HG03196 (cell line): ENCODE data around the gene RCOR1.
A peak's percentile ranks its signal among the peaks of the same experiment; 100 is the strongest.

Experiments used
- ATAC-seq: cut with Tn5 transposase; IDR thresholded peaks from one replicate; pipeline ENCODE4 v1.9.1; 2021; ENCODE audit not compliant: unreplicated experiment

The RCOR1 gene

DNA sequence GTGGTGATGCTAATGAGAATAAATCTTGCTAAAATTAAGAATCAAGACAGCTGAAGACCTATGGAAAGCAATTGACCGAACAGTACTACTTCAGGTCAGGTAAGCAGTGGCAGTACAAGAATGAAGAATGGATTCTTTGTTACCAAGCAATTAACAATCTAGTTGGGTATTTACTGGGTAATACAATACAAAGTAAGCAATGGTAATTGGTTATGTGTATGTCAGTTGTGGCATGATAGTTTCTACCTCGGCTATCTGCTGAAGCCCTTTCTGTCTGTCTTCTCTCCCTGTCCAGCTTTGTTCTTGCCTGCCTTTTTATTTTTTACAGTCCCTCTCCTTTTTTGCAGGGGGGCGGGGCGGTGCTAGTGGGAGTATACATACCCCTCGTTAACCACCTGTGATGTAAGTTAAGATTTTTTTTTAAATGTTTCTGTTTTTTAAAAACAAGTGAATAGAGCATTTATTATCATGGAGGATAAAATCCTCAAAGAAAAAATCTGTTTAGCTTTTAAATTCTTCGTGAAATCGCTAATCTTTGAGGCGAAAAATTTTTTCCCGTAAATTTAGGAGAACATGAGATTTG, 75.9 kb downstream of the RCOR1 start:
- no peak for ATAC-seq

DNA sequence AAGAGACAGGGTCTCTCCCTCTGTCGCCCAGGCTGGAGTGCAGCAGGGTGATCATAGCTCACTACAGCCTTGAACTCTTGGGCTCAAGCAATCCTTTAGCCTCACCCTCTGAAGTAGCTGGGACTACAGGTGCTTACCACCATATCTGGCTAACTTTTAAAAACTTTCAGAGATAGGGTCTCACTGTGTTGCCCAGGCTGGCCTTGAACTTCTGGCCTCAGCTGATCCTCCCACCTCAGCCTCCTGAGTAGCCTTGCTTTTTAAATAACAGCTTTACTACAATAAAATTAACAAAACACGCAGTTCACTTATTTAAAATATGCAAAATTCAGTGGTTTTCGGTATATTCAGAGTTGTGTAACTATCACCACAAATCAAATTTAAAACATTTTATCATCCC, 79.0 kb downstream of the RCOR1 start:
- ATAC-seq = no peak

- ATAC-seq = no peak
Observed at GRCh38 chr14:102672410-102672960, 80.0 kb downstream of the RCOR1 start.

DNA sequence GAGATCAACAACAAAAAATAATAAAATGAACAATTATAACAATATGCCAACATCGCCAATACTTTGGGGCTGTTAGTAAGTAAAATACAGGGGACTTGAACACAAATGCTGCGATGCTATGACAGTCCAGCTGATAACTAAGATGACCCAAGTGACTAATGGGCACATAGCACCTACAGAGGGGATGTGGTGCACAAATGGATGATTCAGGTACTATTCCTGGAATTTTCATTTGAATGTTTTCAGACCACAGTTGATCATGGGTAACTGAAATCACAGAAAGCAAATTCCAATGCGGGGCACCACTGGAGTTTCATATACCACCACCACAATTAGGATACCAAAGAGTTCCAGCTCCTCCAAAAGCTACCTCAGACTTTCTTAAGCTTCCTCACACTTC, 82.9 kb downstream of the RCOR1 start:
- ATAC-seq = no peak

DNA sequence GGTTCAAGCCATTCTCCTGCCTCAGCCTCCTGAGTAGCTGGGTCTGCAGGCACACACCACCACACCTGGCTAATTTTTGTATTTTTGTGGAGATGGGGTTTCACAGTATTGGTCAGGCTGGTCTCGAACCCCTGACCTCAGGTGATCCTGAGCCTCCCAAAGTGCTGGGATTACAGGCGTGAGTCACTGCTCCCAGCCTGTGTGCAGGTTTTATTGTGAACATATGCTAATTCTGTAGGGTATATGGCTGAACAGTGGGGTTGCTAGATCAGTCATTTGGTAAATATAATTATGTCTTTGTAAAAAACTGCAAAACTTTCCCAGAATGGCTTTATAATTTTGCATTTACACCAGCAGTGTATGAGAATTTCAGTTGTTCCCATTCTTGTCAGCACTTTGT, 85.9 kb downstream of the RCOR1 start:
- ATAC-seq = no peak

GRCh38 chr14:102683399-102684297, 91.2 kb downstream of the RCOR1 start:
- ATAC-seq = no peak

- ATAC-seq = no peak
Observed at GRCh38 chr14:102684298-102684663, 91.8 kb downstream of the RCOR1 start.

DNA sequence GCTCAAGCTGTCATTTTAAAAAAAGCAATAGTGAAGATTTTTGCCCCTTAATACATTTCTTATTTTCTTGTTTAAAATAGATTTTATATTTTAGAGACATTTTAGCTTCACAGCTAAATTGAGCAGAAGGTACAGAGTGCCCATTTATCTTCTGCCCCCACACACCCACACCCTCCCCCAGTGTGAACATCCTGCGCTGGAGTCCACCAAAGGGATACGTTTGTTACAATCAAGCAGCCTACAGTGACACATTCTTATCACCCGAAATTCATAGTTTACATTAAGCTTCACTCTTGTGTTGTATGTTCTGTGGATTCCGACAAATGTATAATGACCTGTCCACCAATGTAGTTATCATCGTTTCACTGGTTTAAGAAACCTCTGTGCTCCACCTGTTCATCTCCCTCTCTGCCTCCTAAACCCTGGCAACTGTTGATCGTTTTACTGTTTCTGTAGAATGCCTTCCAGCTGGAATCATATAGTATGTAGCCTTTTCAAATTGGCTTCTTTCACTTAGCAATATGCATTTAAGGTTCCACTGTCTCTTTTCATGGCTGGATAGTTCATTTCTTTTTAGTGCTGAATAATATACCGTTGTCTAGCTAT, 93.8 kb downstream of the RCOR1 start:
- ATAC-seq = no peak

- no peak for ATAC-seq
Observed at GRCh38 chr14:102688290-102688689, 95.8 kb downstream of the RCOR1 start.

- no peak for ATAC-seq
Observed at GRCh38 chr14:102690509-102691286, 98.2 kb downstream of the RCOR1 start.

DNA sequence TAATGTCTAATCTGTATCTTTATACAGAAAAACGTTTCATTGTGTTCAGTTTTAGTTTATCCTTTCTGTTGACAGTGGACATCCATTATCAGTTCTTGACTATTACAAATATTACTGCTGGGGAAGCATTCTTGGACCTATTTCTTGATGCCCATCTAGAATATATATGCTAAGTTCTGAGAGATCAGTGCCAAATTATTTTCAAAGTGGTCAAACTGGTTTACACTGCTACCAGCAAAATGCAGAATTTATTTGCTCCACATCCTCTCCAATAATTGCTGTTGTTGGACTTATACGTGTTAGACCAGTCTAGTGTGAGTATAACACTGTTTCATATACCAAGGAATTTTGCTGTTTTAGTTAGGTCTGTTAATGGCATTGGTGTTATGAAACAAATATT, 99.3 kb downstream of the RCOR1 start:
- ATAC-seq = no peak

- ATAC-seq = no peak
Observed at GRCh38 chr14:102692334-102692733, 99.9 kb downstream of the RCOR1 start.

- no peak for ATAC-seq
Observed at GRCh38 chr14:102693006-102693755, 100.7 kb downstream of the RCOR1 start.

- ATAC-seq = peak; percentile 48
Observed at GRCh38 chr14:102694530-102695166, 102.2 kb downstream of the RCOR1 start.

DNA sequence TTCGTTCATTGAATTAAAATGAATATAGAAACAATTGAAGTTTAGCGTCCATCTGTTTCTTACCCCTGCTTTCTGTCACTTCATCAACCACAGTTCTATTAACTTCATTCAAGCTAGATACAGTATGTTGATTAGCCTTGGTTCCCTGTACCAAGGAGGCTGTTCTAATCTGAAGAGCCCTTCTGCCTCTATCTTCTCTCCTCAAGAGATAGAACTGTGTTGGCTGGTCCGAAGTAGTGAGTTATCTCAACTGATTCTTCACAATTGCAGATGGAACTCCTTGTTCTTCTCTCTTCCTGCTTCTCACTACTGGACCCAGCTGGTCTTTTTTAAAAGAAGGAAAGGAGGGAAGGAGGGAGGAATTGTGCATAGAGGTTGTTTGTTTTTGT, 102.7 kb downstream of the RCOR1 start:
- no peak for ATAC-seq

DNA sequence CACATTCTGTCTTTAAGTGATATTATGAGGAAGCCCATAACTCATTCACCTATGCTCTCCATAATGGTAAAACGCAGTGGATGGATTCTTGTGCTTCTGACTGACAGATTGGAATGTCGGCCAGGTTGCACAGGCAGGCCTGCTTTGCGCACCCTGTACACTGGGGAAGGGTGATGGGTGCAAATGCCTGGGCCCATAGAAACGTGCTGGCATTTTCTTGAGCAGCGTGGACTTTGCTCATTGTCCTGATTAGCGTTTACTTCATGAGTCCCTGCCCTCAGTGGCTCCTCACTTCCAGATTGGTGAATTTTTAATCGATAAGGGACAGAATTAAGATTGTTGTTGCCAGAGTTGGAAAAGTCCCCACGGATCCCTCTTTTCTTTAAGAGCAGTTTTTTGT, 103.9 kb downstream of the RCOR1 start:
- no peak for ATAC-seq

GRCh38 chr14:102696856-102697495, 104.5 kb downstream of the RCOR1 start:
- ATAC-seq = no peak

DNA sequence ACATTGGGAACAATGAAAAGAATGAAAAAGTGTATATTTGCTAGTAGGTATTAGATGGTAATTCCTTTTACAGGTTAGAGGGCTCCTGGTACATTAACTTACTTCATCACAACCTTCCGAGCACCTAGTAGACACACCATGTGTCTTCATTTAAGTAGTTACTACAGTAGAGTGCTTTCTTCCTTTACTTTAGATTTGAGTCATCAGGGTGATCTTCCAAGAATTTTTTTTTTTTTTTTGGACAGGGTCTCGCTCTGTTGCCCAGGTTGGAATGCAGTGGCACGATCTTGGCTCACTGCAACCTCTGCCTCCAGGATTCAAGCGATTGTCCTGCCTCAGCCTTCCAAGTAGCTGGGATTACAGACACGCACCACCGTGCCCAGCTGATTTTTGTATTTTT, 105.1 kb downstream of the RCOR1 start:
- no peak for ATAC-seq

GRCh38 chr14:102699416-102700110, 107.1 kb downstream of the RCOR1 start:
- no peak for ATAC-seq
